Stimulated activated CD4-positive, alpha-beta T cell treated with anti-CD3 and anti-CD28 coated beads, Interleukin-4, amount 100 ng/mL, for 4 hours (primary cell): ENCODE data around the gene FASLG.
A peak's percentile ranks its signal among the peaks of the same experiment; 100 is the strongest.
"Not testable (repeated sequence)": the region's sequence is repeated elsewhere in the genome, so short reads cannot be mapped to it uniquely, and the experiment has no call there.

ENCODE experiments used
- DNase-seq, 2 experiments: peaks; one replicate each; pipeline ENCODE4 v3.0.0-alpha.2; 2020

The FASLG gene

GRCh38 chr1:172658871-172659453 lies at the start of gene FASLG:
Gene FASLG (plus strand): TSS chr1:172659103. CDS start chr1:172659202, 99 bp downstream.
- peak; percentile 50 to 79 for DNase-seq

GRCh38 chr1:172609528-172609927 lies 49.4 kb upstream of the FASLG start:
- DNase-seq, result no peak

- no peak for DNase-seq
These were observed 46.4 kb upstream of the FASLG start for GRCh38 chr1:172612478-172612877.

- no peak for DNase-seq
These were observed 45.6 kb upstream of the FASLG start for GRCh38 chr1:172613294-172613693.

GRCh38 chr1:172616195-172616594 lies 42.7 kb upstream of the FASLG start:
- DNase-seq, result no peak

GRCh38 chr1:172616636-172617035 lies 42.3 kb upstream of the FASLG start:
- DNase-seq, result no peak

- not testable (repeated sequence) for DNase-seq
These were observed 38.3 kb upstream of the FASLG start for GRCh38 chr1:172620603-172621002.

GRCh38 chr1:172622541-172622940 lies 36.4 kb upstream of the FASLG start:
- no peak for DNase-seq

- no peak for DNase-seq
These were observed 35.2 kb upstream of the FASLG start for GRCh38 chr1:172623748-172624147.

GRCh38 chr1:172626845-172627244 lies 32.1 kb upstream of the FASLG start:
- DNase-seq, result no peak

- no peak for DNase-seq
These were observed 31.2 kb upstream of the FASLG start for GRCh38 chr1:172627702-172628101.

- DNase-seq, result no peak
These were observed 30.5 kb upstream of the FASLG start for GRCh38 chr1:172628401-172628800.

GRCh38 chr1:172629170-172629569 lies 29.7 kb upstream of the FASLG start:
- no peak for DNase-seq

- DNase-seq, result no peak
These were observed 29.3 kb upstream of the FASLG start for GRCh38 chr1:172629638-172630037.

GRCh38 chr1:172630056-172630818 lies 28.7 kb upstream of the FASLG start:
- DNase-seq, result no peak

- no peak for DNase-seq
These were observed 28.0 kb upstream of the FASLG start for GRCh38 chr1:172630868-172631267.

GRCh38 chr1:172637522-172637921 lies 21.4 kb upstream of the FASLG start:
- peak in 1 of 2 experiments; percentile 66 for DNase-seq

GRCh38 chr1:172638249-172638648 lies 20.7 kb upstream of the FASLG start:
- no peak for DNase-seq

GRCh38 chr1:172638885-172639831 lies 19.7 kb upstream of the FASLG start:
- peak; percentile 61 to 88 for DNase-seq

- DNase-seq, result no peak
These were observed 18.8 kb upstream of the FASLG start for GRCh38 chr1:172640111-172640510.

GRCh38 chr1:172641492-172641891 lies 17.4 kb upstream of the FASLG start:
- no peak for DNase-seq

- no peak for DNase-seq
These were observed 15.9 kb upstream of the FASLG start for GRCh38 chr1:172642970-172643369.

- no peak for DNase-seq
These were observed 12.2 kb upstream of the FASLG start for GRCh38 chr1:172646653-172647052.
